Measurements from ENCODE around the gene CAPN12. TPM values are rescaled to one million over a fixed set of nuclear protein-coding genes. Genes with fewer than 3 reads are reported as not detected.

CAPN12 gene
- total RNA-seq, 1 experiment from 2014 or later: 0.69 TPM

GRCh38 chr19:38717855-38718254, 26.4 kb downstream of the CAPN12 start:
- H3K4me1 ChIP-seq (ENCODE audit: insufficient read depth, low read length, poor library complexity, severe bottlenecking): no peaks in the 10 kb centered on the region
- intact Hi-C loops (cut with micrococcal nuclease; ENCODE audit: unreplicated experiment): no loop called here
- peaks cover 47% of the 10 kb centered on the region for H3K36me3 ChIP-seq (ENCODE audit: insufficient read depth, low read length, poor library complexity, severe bottlenecking)

GRCh38 chr19:38717051-38717450, 27.2 kb downstream of the CAPN12 start:
- H3K4me1 ChIP-seq (ENCODE audit: insufficient read depth, low read length, poor library complexity, severe bottlenecking): no peaks in the 10 kb centered on the region
- no peaks in the 10 kb centered on the region for H3K9me3 ChIP-seq (ENCODE audit: low read depth, low read length, poor library complexity, severe bottlenecking)
- H3K36me3 ChIP-seq (ENCODE audit: insufficient read depth, low read length, poor library complexity, severe bottlenecking): peaks cover 41% of the 10 kb centered on the region
- ChIA-PET POLR2A (ENCODE audit: low non-redundant PET) (no interaction called here), CTCF (no interaction called here)
- H3K27ac ChIP-seq (ENCODE audit: low read depth, low read length, poor library complexity, severe bottlenecking): no peak overlapping the region
- intact Hi-C loops (cut with micrococcal nuclease; ENCODE audit: unreplicated experiment): no loop called here
- DNase-seq (ENCODE audit: low spot score): no peak
- BruUV-seq (replicated peaks): no TSS peak
- H3K4me3 ChIP-seq (ENCODE audit: low read depth, low read length, poor library complexity, severe bottlenecking): no peak overlapping the region
- TF ChIP-seq EZH2 (IDR thresholded peaks at IDR 0.05; ENCODE audit: borderline replicate concordance, low read depth, low read length, poor library complexity, severe bottlenecking): no peak
- TF ChIP-seq CTCF (conservative IDR thresholded peaks at IDR 0.05; ENCODE audit: low read depth, low read length): no peak
- H3K27me3 ChIP-seq (replicated peaks; ENCODE audit: insufficient read depth, low read depth, low read length, poor library complexity): no peaks in the 10 kb centered on the region

More at GRCh38 chr19:38717855-38718254, 26.4 kb downstream of the CAPN12 start:
- POLR2A ChIA-PET (ENCODE audit: low non-redundant PET): no interaction called here
- BruUV-seq (replicated peaks): no TSS peak
- DNase-seq (ENCODE audit: low spot score): no peak
- Histone ChIP-seq H3K27ac (ENCODE audit: low read depth, low read length, poor library complexity, severe bottlenecking) (no peak overlapping the region), H3K4me3 (ENCODE audit: low read depth, low read length, poor library complexity, severe bottlenecking) (no peak overlapping the region), H3K27me3 (replicated peaks; ENCODE audit: insufficient read depth, low read depth, low read length, poor library complexity) (no peaks in the 10 kb centered on the region), H3K9me3 (ENCODE audit: low read depth, low read length, poor library complexity, severe bottlenecking) (no peaks in the 10 kb centered on the region)
- CTCF ChIA-PET: no interaction called here
- TF ChIP-seq CTCF (conservative IDR thresholded peaks at IDR 0.05; ENCODE audit: low read depth, low read length) (no peak), EZH2 (IDR thresholded peaks at IDR 0.05; ENCODE audit: borderline replicate concordance, low read depth, low read length, poor library complexity, severe bottlenecking) (no peak)

GRCh38 chr19:38715555-38715954, 28.7 kb downstream of the CAPN12 start:
- no peak for DNase-seq (ENCODE audit: low spot score)
- ChIA-PET CTCF (no interaction called here), POLR2A (ENCODE audit: low non-redundant PET) (no interaction called here)
- H3K9me3 ChIP-seq (ENCODE audit: low read depth, low read length, poor library complexity, severe bottlenecking): no peaks in the 10 kb centered on the region
- H3K27ac ChIP-seq (ENCODE audit: low read depth, low read length, poor library complexity, severe bottlenecking): no peak overlapping the region
- H3K36me3 ChIP-seq (ENCODE audit: insufficient read depth, low read length, poor library complexity, severe bottlenecking): peaks cover 45% of the 10 kb centered on the region
- H3K4me3 ChIP-seq (ENCODE audit: low read depth, low read length, poor library complexity, severe bottlenecking): no peak overlapping the region
- H3K27me3 ChIP-seq (replicated peaks; ENCODE audit: insufficient read depth, low read depth, low read length, poor library complexity): no peaks in the 10 kb centered on the region
- no TSS peak for BruUV-seq (replicated peaks)
- no peaks in the 10 kb centered on the region for H3K4me1 ChIP-seq (ENCODE audit: insufficient read depth, low read length, poor library complexity, severe bottlenecking)
- no peak for TF ChIP-seq EZH2 (IDR thresholded peaks at IDR 0.05; ENCODE audit: borderline replicate concordance, low read depth, low read length, poor library complexity, severe bottlenecking)
- TF ChIP-seq CTCF (conservative IDR thresholded peaks at IDR 0.05; ENCODE audit: low read depth, low read length): no peak
- intact Hi-C loops (cut with micrococcal nuclease; ENCODE audit: unreplicated experiment): no loop called here
